Ureter (tissue), 1 donor: ENCODE measurements around the gene RPL14. TPM values are rescaled to one million over a fixed set of nuclear protein-coding genes. Genes with fewer than 3 reads are reported as not detected.
"Not testable (repeated sequence)": the region's sequence is repeated elsewhere in the genome, so short reads cannot be mapped to it uniquely, and the experiment has no call there.

Experiments
- DNase-seq: peaks from one replicate; pipeline ENCODE4 v3.0.0-alpha.2; 2020; ENCODE audit warnings: low spot score
- total RNA-seq: library from RNA; stranded (reverse); gene quantifications from one replicate; pipeline ENCODE4 v1.2.4, GENCODE V29; 2023
- donor health status: DM: yes; HTN: yes; CAD: no.

RPL14 gene
- 2,169 TPM for total RNA-seq

DNA sequence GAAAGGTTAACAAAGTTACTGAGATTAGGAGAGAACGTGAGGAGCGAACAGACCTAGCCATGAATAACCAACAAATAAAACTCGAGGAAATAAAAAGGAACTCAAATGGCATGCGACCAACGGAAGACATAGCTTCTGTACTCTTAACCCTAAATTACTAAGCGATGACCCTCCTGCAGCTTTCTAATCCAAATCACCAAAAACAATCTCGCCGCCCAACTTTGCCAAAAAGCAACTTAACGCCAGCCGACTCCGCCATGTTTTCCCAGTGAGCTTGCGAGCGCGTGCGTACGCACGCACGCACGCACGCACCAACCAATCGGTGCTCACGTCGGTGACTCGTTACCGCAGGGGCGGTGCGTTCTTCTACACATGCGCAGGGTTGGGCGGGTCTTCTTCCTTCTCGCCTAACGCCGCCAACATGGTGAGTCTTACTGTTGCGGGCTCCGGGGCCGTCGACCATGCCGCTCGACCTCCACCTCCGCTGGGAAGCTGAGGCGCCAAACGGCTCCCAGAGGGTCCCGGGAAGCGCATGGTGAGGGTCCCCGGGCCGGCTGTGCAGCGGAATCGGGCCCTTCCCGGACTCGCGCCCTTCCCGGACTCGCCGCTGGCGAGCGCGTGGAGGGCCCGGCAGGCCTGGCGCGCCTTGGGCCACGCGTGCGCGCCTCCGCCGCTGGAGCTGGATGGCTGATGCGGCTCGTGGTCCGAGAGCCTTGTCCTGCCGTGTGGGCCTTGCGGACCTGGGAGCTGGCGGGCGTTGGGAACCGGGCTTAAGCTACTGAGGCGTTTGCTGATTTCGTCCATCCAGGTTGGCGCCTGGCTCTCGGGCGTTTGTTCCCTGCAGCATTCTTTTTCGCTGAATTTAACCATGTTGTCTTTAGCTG lies at the start of gene RPL14:
Gene RPL14 (plus strand): TSS at position 400 of the 884 bp plus-strand sequence. CDS start 133 bp downstream, at position 533.
- DNase-seq = peak; percentile 96

GRCh38 chr3:40407611-40408010 lies 49.5 kb upstream of the RPL14 start:
- DNase-seq = no peak

DNA sequence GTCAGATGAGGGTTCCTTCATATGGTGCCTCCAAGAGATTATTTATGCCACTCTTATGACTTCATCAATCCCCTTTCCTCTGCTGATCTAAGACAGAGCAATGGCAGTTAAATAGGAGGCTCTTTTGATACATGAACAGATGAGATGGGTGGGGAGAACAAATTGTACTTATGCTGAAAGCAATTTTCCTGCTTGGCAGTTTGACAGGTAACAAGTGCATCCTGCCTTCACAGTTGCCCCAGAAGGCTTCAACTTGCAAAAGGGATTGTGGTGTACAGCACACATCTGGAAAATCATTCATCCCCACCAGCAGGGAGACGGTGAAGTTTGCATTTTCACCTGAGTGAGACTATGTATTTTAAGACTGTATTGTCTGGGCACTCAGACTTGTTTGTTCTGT lies 42.9 kb upstream of the RPL14 start:
- no peak for DNase-seq

DNA sequence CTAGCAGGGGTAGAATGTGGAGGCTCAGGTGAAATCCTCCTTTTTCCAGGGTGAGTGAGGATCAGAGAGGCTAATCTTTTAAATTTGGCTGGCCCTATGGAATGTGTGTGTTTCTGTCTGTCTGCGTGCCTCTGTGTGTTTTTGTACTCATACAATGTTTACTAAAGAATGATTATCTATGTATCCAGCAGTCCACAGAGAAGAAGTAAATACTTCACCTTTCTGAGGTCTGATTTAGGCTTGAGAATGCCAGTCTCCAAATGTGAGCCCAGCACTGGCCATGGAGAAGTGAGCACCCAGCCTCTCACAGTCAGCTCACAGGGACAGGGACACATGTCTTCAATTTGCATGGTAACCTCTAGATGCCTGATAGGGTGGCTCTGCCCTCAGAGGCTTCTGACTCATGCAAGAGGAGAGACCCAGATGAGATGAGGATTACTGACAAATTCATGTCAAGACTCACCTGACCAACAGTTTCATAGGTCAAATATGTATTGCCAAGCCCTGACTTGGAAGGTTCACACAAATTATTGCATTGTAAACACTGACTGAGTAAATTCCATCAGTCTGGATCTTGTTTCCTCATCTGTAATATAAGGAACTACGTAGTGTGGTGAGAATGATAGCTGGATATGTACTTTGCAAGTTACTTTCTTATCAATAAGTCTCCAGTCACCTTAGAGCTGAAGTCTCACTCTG lies 39.1 kb upstream of the RPL14 start:
- DNase-seq = peak; percentile 51

DNA sequence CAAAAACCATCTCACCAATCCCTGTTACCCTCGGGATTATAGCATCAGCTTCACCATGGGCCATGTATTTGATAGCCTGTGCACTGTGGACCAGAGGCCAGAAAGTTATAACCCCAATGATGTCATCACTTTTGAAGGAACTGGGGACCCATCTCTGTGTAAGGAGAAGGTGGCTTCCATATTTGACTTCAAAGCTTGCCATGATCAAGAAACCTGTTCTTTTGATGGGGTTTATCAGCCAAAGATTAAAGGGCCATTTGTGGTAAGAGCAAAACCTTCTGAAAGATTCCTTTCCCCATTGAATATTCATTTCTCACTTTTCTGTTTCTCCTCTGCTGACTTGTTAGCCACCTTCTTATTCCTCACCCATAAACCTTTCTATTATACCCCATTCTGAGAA lies 34.3 kb upstream of the RPL14 start:
- no peak for DNase-seq

DNA sequence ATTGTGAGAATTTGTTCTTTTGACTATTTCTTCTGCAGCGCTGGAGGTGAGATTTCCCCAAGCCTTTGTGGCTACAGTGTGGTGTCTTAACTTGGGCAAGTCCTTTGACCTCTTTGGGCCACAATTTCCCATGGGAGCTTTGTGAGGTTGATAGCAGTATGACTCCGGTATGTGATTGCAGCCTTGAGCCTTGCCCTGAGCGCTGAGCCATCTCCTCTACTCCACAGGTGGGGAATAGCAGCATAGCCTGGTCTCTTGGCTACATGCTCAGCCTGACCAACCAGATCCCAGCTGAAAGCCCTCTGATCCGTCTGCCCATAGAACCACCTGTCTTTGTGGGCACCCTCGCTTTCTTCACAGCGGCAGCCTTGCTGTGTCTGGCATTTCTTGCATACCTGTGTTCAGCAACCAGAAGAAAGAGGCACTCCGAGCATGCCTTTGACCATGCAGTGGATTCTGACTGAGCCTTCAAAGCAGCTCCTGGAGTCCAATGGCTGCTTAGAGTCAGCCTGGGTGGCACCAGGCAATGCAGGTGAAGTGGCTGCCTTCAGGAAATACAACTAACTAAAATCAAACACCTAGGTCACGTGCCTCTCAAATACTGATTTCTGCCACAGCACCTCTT lies 30.0 kb upstream of the RPL14 start:
- no peak for DNase-seq

DNA sequence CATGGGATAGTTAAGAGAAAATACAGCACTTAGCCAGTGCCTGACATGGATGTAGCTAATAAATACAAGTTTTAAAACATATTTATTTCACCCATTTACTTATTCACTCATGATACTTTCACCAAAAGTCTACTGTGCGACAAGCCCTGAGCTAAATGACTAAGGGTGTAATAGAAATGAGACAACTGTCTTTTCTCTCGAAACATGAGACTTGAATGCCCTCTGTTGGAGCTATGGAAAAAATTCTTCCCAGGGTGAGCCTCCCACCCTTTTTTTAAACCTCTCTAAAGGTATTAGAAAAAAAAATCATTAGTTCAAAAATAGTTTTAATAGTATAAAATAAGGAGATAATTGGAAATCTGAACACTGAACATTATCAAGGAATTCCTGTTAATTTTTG lies 24.3 kb upstream of the RPL14 start:
- DNase-seq = no peak

GRCh38 chr3:40437889-40438288 lies 19.2 kb upstream of the RPL14 start:
- no peak for DNase-seq

- no peak for DNase-seq
Measured at GRCh38 chr3:40445062-40445461, 12.1 kb upstream of the RPL14 start.

DNA sequence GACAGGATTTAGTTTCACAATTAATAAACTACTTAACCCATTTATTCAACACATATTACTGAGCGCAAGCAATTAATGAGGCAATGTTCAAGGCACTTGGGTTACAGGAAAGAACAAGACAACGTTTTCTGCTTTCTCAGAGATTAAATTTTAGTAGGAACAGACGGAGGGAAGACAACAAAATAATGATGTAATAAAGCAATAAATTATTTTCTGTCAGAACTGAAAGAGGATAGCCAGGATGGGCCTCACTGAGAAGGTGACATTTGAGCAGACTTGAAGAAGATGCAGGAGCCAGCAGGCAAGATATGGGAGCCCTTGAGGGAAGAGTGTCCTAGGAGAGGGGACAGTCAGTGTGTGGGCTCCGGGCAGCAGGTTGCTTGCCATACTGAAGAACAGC lies 11.3 kb upstream of the RPL14 start:
- no peak for DNase-seq

DNA sequence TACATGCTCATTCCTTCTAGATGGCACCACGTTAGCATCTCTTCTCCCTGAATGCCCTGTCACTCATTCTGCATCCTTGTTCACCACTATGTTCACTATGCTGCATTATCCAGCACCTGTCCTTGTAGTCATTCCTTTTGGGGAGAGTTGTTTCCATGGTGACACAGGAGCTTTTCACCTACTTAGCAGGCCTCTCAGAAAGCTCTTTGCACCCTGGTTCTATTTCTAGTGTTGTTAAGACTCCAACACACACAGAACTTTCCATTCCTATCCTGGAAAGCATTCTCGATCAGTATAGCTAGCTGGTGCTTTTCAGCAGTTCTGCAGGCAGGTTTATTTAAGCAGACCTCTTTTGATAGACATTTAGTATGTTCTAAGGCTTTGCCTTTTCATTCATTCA lies 6.7 kb upstream of the RPL14 start:
- no peak for DNase-seq

GRCh38 chr3:40451551-40451950 lies 5.6 kb upstream of the RPL14 start:
- DNase-seq = no peak

- DNase-seq = no peak
Measured at GRCh38 chr3:40452057-40452456, 5.1 kb upstream of the RPL14 start.

GRCh38 chr3:40452562-40452875 lies 4.6 kb upstream of the RPL14 start:
- no peak for DNase-seq

DNA sequence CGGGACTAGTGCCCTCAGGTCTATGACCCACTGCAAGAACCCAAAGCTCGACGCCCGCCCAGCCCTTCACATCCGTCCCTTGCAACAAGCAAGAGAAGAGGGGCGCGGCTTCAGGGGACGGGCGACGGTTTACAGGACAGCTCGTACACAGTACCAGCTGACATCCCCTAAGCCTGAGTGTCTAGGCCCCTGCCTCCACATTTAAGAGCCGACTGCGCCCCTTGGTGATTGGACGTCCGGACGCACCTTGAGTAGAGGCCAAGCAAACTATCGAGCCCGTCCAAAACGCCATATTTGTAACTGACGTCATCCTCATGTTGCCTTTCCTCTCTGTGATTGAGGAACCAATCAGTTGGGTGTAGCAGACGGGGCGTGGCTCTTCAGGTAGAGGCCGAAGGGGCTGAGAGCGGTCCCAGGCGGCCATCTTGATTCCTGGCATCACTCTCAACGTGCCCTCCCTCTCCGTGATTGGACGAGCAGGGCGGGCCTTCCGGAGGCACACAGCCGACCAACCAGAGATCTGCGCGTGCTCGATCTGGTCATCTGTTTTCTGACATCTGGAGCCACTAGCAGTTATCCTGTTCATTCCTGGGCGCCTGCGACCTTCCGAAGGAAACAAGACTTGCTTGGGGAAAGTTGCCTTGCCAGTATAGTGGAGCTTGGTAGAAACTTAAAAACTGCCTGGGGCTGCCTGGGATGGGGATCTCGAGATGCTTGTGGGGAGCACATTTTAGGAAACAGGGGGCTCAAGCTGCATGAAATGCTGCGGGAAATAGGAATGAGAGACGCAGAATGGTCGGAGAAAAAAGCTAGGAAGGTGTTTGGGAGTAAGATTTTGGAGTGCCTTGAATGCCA lies 4.0 kb upstream of the RPL14 start:
- peak; percentile 98 for DNase-seq

GRCh38 chr3:40453933-40454332 lies 3.2 kb upstream of the RPL14 start:
- DNase-seq = no peak

DNA sequence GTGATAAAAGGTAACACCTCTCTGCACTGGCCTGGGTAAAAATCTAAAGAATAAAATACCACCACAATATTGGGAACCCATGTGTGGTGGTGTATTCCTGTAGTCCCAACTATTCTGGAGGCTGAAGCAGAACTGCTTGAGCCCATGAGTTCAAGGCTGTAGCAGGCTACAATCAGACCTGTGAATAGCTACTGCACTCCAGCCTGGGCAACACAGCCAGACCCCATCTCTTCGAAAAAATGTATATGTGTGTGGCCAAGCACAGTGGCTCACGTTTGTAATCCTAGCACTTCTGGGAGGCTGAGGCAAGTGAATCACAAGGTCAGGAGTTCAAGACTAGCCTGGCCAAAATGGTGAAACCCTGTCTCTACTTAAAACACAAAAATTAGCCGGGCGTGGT lies 1.8 kb upstream of the RPL14 start:
- no peak for DNase-seq

DNA sequence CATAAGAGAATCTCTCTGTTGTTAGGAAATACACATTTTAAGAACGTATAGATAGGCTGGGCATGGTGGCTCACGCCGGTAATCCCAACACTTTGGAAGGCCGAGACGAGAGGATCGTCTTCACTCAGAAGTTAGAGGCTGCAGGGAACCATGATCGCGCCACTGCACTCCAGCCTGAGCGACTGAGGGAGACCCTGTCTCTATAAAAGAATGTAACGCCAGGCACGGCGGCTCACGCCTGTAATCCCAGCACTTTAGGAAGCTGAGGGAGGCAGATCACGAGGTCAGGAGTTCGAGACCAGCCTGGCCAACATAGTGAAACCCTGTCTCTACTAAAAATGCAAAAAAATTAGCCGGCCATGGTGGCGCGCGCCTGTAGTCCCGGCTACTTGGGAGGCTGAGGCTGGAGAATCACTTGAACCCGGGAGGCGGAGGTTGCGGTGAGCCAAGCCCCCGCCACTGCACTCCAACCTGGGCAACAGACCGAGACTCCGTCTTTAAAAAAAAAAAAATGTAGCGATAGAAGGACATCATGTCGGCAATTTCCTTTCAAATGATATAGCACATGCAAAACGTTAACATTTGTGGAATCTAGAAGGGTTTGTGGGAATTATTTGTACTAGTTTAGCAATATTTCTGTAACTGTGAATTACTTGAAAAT lies 730 bp upstream of the RPL14 start:
- no peak for DNase-seq

GRCh38 chr3:40458473-40458872 lies 1.3 kb downstream of the RPL14 start:
- DNase-seq = no peak

DNA sequence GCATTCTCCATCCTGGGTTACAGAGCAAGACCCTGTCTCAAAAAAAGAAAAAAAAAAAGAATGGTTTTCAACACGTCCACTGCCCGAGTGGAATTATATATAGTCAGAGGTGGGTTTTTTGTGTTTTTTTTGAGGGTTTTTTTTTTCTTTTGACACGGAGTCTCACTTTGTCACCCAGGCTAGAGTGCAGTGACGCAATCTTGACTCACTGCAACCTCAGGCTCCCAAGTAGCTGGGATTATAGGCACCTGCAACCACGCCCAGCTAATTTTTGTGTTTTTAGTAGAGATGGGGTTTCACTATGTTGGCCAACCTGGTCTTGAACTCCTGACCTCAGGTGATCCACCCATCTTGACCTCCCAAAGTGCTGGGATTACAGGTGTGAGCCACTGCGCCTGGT lies 3.3 kb downstream of the RPL14 start:
- not testable (repeated sequence) for DNase-seq

- no peak for DNase-seq
Measured at GRCh38 chr3:40461161-40461560, 4.0 kb downstream of the RPL14 start.
